HCT116 (cell line): ENCODE results near the gene SMAD7. TPM values are rescaled to one million over a fixed set of nuclear protein-coding genes. Genes with fewer than 3 reads are reported as not detected.

ENCODE experiments used
- ATAC-seq: fragments of 200-7000 bp; cut with Tn5 transposase; 2 replicates; pipeline ENCODE4 v1.9.1; 2020; ENCODE audit warnings: mild to moderate bottlenecking, moderate library complexity
- BruUV-seq: library from RNA; stranded (reverse); fragments of 400-500 nt; replicated peaks from 2 replicates; lab custom pipeline; 2021; lab: Mats Ljungman, UMichigan
- CTCF ChIA-PET: fragments of 300-600 bp; sonication (Branson Sonifier 250); formaldehyde crosslinking; loops from one replicate; lab custom pipeline; 2021; ENCODE audit warnings: antibody characterized with exemption; lab: Charles Lee
- POLR2A ChIA-PET: fragments of 300-600, 350-600 bp; sonication (Branson Sonifier 250); formaldehyde crosslinking; loops from one replicate; lab custom pipeline; 2021; ENCODE audit warnings: antibody characterized with exemption; lab: Charles Lee
- RAD21 ChIA-PET, 2 experiments: fragments of 300-600 bp; sonication (Branson Sonifier 250); formaldehyde crosslinking; loops; one replicate each; lab custom pipeline; 2023; ENCODE audit warnings: low total read pairs in 2 of 2; ENCODE audit not compliant: uncharacterized antibody in 2 of 2, unreplicated experiment in 2 of 2, low non-redundant PET in 1 of 2; lab: Charles Lee
- DNase-seq: peaks from one replicate; pipeline ENCODE4 v3.0.0-alpha.2; 2010; ENCODE audit warnings: low read depth, low spot score
- H2AFZ ChIP-seq: fragments of 200-600 bp; shearing (Covaris generic), sonication (generic); 2 replicates; pipeline ENCODE4 v1.6.1; 2017; ENCODE audit warnings: low read depth, mixed run types, mixed read lengths, antibody characterized with exemption, low read length; ENCODE audit not compliant: poor library complexity, severe bottlenecking
- H3K27ac ChIP-seq: 2 replicates; pipeline ENCODE4 v1.5.1; 2012; ENCODE audit warnings: low read depth, low read length
- H3K27me3 ChIP-seq: fragments of 200-600 bp; sonication (generic); 2 replicates; pipeline ENCODE4 v1.6.1; 2016; ENCODE audit warnings: mixed run types, low read length, mixed read lengths; ENCODE audit not compliant: insufficient read depth
- H3K36me3 ChIP-seq, 2 experiments: fragments of 200-500 bp in 1 of 2; fragments of 200-600 bp in 1 of 2; sonication (Bioruptor generic) in 1 of 2; sonication (generic) in 1 of 2; 2 replicates each; pipeline versions ENCODE4 v1.5.1 to v1.6.1; 2014 to 2016; ENCODE audit warnings: low read length in 2 of 2, inconsistent platforms in 1 of 2, mixed read lengths in 1 of 2, mixed run types in 1 of 2; ENCODE audit not compliant: insufficient read depth in 2 of 2, control insufficient read depth in 1 of 2
- H3K4me1 ChIP-seq, 2 experiments: fragments of 200-600 bp in 1 of 2; sonication (generic) in 1 of 2; 2 replicates each; pipeline versions ENCODE4 v1.5.1 to v1.6.1; 2012 to 2017; ENCODE audit warnings: low read length in 2 of 2, inconsistent platforms in 1 of 2, mild to moderate bottlenecking in 1 of 2, mixed read lengths in 1 of 2, mixed run types in 1 of 2, moderate library complexity in 1 of 2; ENCODE audit not compliant: insufficient read depth in 2 of 2, control insufficient read depth in 1 of 2
- H3K4me2 ChIP-seq: fragments of 200-600 bp; sonication (generic); 2 replicates; pipeline ENCODE4 v1.6.1; 2017; ENCODE audit warnings: mixed run types, low read length, mixed read lengths
- H3K4me3 ChIP-seq, 2 experiments: fragments of 200-600 bp in 1 of 2; sonication (generic) in 1 of 2; replicated peaks in 1 of 2; 2 replicates each; pipeline ENCODE4 v1.5.1; 2011 to 2016; ENCODE audit warnings: low read length in 2 of 2, control low read depth in 1 of 2, low read depth in 1 of 2, mild to moderate bottlenecking in 1 of 2, mixed read lengths in 1 of 2, mixed run types in 1 of 2
- H3K79me2 ChIP-seq: fragments of 200-600 bp; sonication (generic); 2 replicates; pipeline ENCODE4 v1.6.1; 2017; ENCODE audit warnings: mild to moderate bottlenecking, mixed run types, low read length, moderate library complexity, mixed read lengths; ENCODE audit not compliant: insufficient read depth
- H3K9ac ChIP-seq: fragments of 200-600 bp; sonication (generic); 2 replicates; pipeline ENCODE4 v1.6.1; 2016; ENCODE audit warnings: low read length, mixed read lengths
- H3K9me2 ChIP-seq: fragments of 200-600 bp; sonication (generic), shearing (Covaris generic); 2 replicates; pipeline ENCODE4 v1.6.1; 2017; ENCODE audit warnings: mixed run types, mild to moderate bottlenecking, moderate library complexity; ENCODE audit not compliant: insufficient read depth
- H3K9me3 ChIP-seq, 2 experiments: fragments of 200-500 bp in 1 of 2; fragments of 200-600 bp in 1 of 2; sonication (Bioruptor generic) in 1 of 2; sonication (generic) in 1 of 2; 2 replicates each; pipeline ENCODE4 v1.6.1; 2014 to 2017; ENCODE audit warnings: low read length in 2 of 2, mixed read lengths in 2 of 2, inconsistent platforms in 1 of 2, low read depth in 1 of 2, mild to moderate bottlenecking in 1 of 2, mixed run types in 1 of 2, moderate library complexity in 1 of 2; ENCODE audit not compliant: control insufficient read depth in 1 of 2, insufficient read depth in 1 of 2
- H4K20me1 ChIP-seq: fragments of 200-600 bp; sonication (generic), shearing (Covaris generic); 2 replicates; pipeline ENCODE4 v1.6.1; 2017; ENCODE audit warnings: mixed run types, mild to moderate bottlenecking, moderate library complexity; ENCODE audit not compliant: insufficient read depth
- CBX3 ChIP-seq: IDR thresholded peaks from 2 replicates; pipeline ENCODE4 v1.6.1; 2012; ENCODE audit warnings: low read depth
- CTCF ChIP-seq, 3 experiments: fragments of 200-600 bp in 1 of 3; sonication (generic) in 1 of 3; IDR thresholded peaks in 2 of 3; conservative IDR thresholded peaks in 1 of 3; 2 replicates each; pipeline ENCODE4 v1.5.1; 2012 to 2017; ENCODE audit warnings: low read depth in 2 of 3, low read length in 2 of 3, antibody characterized with exemption in 1 of 3, borderline replicate concordance in 1 of 3, control low read depth in 1 of 3, mild to moderate bottlenecking in 1 of 3, mixed read lengths in 1 of 3, mixed run types in 1 of 3, moderate library complexity in 1 of 3; ENCODE audit not compliant: insufficient read depth in 1 of 3
- EGR1 ChIP-seq: IDR thresholded peaks from 2 replicates; pipeline ENCODE4 v1.6.1; 2012; ENCODE audit warnings: low read depth
- ELF1 ChIP-seq: IDR thresholded peaks from 2 replicates; pipeline ENCODE4 v1.6.1; 2012; ENCODE audit warnings: low read depth, borderline replicate concordance
- EZH2phosphoT487 ChIP-seq: fragments of 200-600 bp; IDR thresholded peaks from 2 replicates; pipeline ENCODE4 v1.6.1; 2018; ENCODE audit warnings: antibody characterized with exemption, borderline replicate concordance
- FOSL1 ChIP-seq: IDR thresholded peaks from 2 replicates; pipeline ENCODE4 v1.6.1; 2012; ENCODE audit warnings: low read depth
- MAX ChIP-seq: IDR thresholded peaks from 2 replicates; pipeline ENCODE4 v1.6.1; 2012
- RAD21 ChIP-seq: IDR thresholded peaks from 2 replicates; pipeline ENCODE4 v1.6.1; 2012; ENCODE audit warnings: low read depth, mild to moderate bottlenecking
- YY1 ChIP-seq: IDR thresholded peaks from 2 replicates; pipeline ENCODE4 v1.6.1; 2011; ENCODE audit warnings: low read length, low read depth, moderate library complexity, mild to moderate bottlenecking; ENCODE audit not compliant: insufficient replicate concordance; ENCODE audit errors: extremely low read depth
- ZBTB33 ChIP-seq: IDR thresholded peaks from 2 replicates; pipeline ENCODE4 v1.6.1; 2011; ENCODE audit warnings: mild to moderate bottlenecking, low read length, moderate library complexity; ENCODE audit not compliant: insufficient replicate concordance; ENCODE audit errors: extremely low read depth
- intact Hi-C: fragments of 100-400 bp; cut with micrococcal nuclease; formaldehyde crosslinking; loops from 2 replicates; pipeline ENCODE4 v1.10.0; 2022
- total RNA-seq: library from RNA; stranded (reverse); gene quantifications from one replicate; pipeline ENCODE4 v1.2.1, GENCODE V29; 2021; ENCODE audit not compliant: unreplicated experiment

Gene SMAD7
- total RNA-seq, 1 experiment from 2014 or later, result 7.2 TPM

- no peak for TF ChIP-seq RAD21
Observed at GRCh38 chr18:48929212-48929612, 21.6 kb downstream of the SMAD7 start (continued).

DNA sequence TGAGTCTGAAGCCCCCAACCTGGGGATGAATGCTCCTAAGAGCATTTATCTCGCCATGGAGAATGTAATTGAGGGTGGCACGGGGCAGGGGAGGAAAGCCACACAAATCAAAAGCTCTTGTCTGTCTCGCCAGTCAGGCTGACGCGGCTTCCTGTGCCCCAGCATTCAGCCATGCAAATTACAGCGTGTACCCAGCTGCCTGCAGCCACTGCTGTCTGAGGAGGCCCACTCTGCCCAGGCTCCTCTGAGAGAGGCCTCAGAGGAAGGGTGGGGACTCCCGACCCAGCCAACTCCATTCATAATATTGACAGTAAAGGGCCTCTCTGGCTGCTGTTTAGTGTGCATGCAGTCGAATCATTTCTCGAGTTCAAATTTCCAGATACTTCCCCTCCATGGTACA lies 22.0 kb downstream of the SMAD7 start:
- DNase-seq (no peak), ATAC-seq (no peak)
- peaks cover 53 to 63% of the 10 kb centered on the region in 2 experiments for H3K4me1 ChIP-seq
- no peaks in the 10 kb centered on the region for H3K27me3 ChIP-seq
- no peak overlapping the region for H3K9ac ChIP-seq
- intact Hi-C loops, result no loop called here
- H3K9me3 ChIP-seq, result no peaks in the 10 kb centered on the region
- peak overlapping the region; percentile 59 for H3K4me2 ChIP-seq
- H3K4me3 ChIP-seq, result no peak overlapping the region
- TF ChIP-seq EGR1 (no peak), ZBTB33 (no peak), FOSL1 (no peak), RAD21 (no peak), MAX (no peak), CTCF (IDR thresholded peaks at IDR 0.05 in 2 of 3, conservative IDR thresholded peaks at IDR 0.05 in 1 of 3; ENCODE audit: borderline replicate concordance in 1 of 3, insufficient read depth in 1 of 3, low read depth in 2 of 3, low read length in 2 of 3) (no peak), CBX3 (no peak), EZH2phosphoT487 (no peak), ELF1 (no peak), YY1 (no peak)
- no peak overlapping the region for H2AFZ ChIP-seq
- H3K36me3 ChIP-seq, result no peaks in the 10 kb centered on the region
- ChIA-PET CTCF (no interaction called here), RAD21 (no interaction called here), POLR2A (no interaction called here)
- BruUV-seq, result no TSS peak
- no peaks in the 10 kb centered on the region for H4K20me1 ChIP-seq
- H3K79me2 ChIP-seq, result peaks cover 11% of the 10 kb centered on the region; the same call in 1 of the 2 replicates
- H3K9me2 ChIP-seq, result no peaks in the 10 kb centered on the region
- no peak overlapping the region for H3K27ac ChIP-seq
